H1 (cell line): ENCODE measurements around the gene NECAB3. TPM values are rescaled to one million over a fixed set of nuclear protein-coding genes. Genes with fewer than 3 reads are reported as not detected.
"Not testable (repeated sequence)": the region's sequence is repeated elsewhere in the genome, so short reads cannot be mapped to it uniquely, and the experiment has no call there.

Source experiments
- CTCF ChIA-PET: fragments of 300-600 bp; sonication (Branson Sonifier 250); formaldehyde crosslinking; loops from one replicate; lab custom pipeline; 2021; ENCODE audit not compliant: partially characterized antibody; lab: Charles Lee
- POLR2A ChIA-PET: fragments of 300-600 bp; sonication (Branson Sonifier 250); formaldehyde crosslinking; loops from one replicate; lab custom pipeline; 2021; ENCODE audit warnings: inconsistent platforms; ENCODE audit not compliant: partially characterized antibody; lab: Charles Lee
- DNase-seq, 2 experiments: peaks; one replicate each; pipeline versions ENCODE4 v3.0.0 to v3.0.0-alpha.2; 2010 to 2022; ENCODE audit warnings: low spot score in 2 of 2, low read depth in 1 of 2, mixed read lengths in 1 of 2
- FAIRE-seq: peaks from 2 replicates; lab custom pipeline; 2011; peaks lifted over from hg19 to GRCh38; lab: Jason Lieb, UNC
- H2AFZ ChIP-seq: 2 replicates; pipeline ENCODE4 v1.8.1; 2012; ENCODE audit warnings: low read length, inconsistent platforms
- H2AK5ac ChIP-seq: 2 replicates; pipeline ENCODE4 v1.6.1; 2013; ENCODE audit warnings: low read depth, low read length
- H2BK120ac ChIP-seq: replicated peaks from 2 replicates; pipeline ENCODE3; 2013; ENCODE audit warnings: low read depth, low read length, inconsistent platforms
- H2BK12ac ChIP-seq: 2 replicates; pipeline ENCODE4 v1.6.1; 2013; ENCODE audit warnings: low read depth, low read length
- H2BK15ac ChIP-seq: 2 replicates; pipeline ENCODE4 v1.6.1; 2013; ENCODE audit warnings: low read length
- H2BK20ac ChIP-seq: 2 replicates; pipeline ENCODE4 v1.6.1; 2013; ENCODE audit warnings: low read length
- H2BK5ac ChIP-seq: 2 replicates; pipeline ENCODE4 v1.6.1; 2013; ENCODE audit warnings: low read depth, low read length
- H3K14ac ChIP-seq: 2 replicates; pipeline ENCODE4 v1.6.1; 2013; ENCODE audit warnings: inconsistent platforms; ENCODE audit not compliant: insufficient read length
- H3K18ac ChIP-seq: 2 replicates; pipeline ENCODE4 v1.6.1; 2013; ENCODE audit warnings: low read length; ENCODE audit errors: extremely low read depth
- H3K23ac ChIP-seq: 2 replicates; pipeline ENCODE4 v1.6.1; 2013; ENCODE audit warnings: inconsistent platforms; ENCODE audit not compliant: insufficient read length
- H3K23me2 ChIP-seq: 2 replicates; pipeline ENCODE4 v1.6.1; 2013; ENCODE audit warnings: low read depth, low read length
- H3K27ac ChIP-seq: 2 replicates; pipeline ENCODE4 v1.6.1; 2011; ENCODE audit warnings: low read depth, low read length, inconsistent platforms
- H3K27me3 ChIP-seq, 4 experiments: replicated peaks in 1 of 4; 1 replicate in 1 of 4; 2 replicates in 3 of 4; pipeline versions ENCODE4 v1.6.1 to v1.8.1; 2011 to 2013; ENCODE audit warnings: low read length in 3 of 4, mild to moderate bottlenecking in 3 of 4, inconsistent platforms in 2 of 4, mixed read lengths in 2 of 4, moderate library complexity in 1 of 4; ENCODE audit not compliant: control insufficient read depth in 3 of 4, insufficient read depth in 3 of 4; ENCODE audit errors: extremely low read depth in 1 of 4
- H3K36me3 ChIP-seq, 4 experiments: 2 replicates each; pipeline versions ENCODE4 v1.6.1 to v1.8.1; 2011 to 2013; ENCODE audit warnings: mild to moderate bottlenecking in 4 of 4, low read length in 3 of 4, moderate library complexity in 2 of 4, control low read depth in 1 of 4, inconsistent platforms in 1 of 4; ENCODE audit not compliant: insufficient read depth in 4 of 4, control insufficient read depth in 2 of 4
- H3K4ac ChIP-seq: replicated peaks from 2 replicates; pipeline ENCODE3; 2013; ENCODE audit warnings: low read length, low read depth, mixed read lengths, inconsistent platforms; ENCODE audit not compliant: insufficient read length
- H3K4me1 ChIP-seq, 4 experiments: replicated peaks in 1 of 4; 1 replicate in 1 of 4; 2 replicates in 3 of 4; pipeline versions ENCODE4 v1.6.1 to v1.8.1; 2011 to 2013; ENCODE audit warnings: low read length in 3 of 4, inconsistent platforms in 2 of 4, mixed read lengths in 1 of 4; ENCODE audit not compliant: insufficient read depth in 4 of 4, control insufficient read depth in 3 of 4
- H3K4me2 ChIP-seq, 2 experiments: 2 replicates each; pipeline versions ENCODE4 v1.6.1 to v1.8.1; 2011 to 2013; ENCODE audit warnings: low read depth in 2 of 2, low read length in 2 of 2, control low read depth in 1 of 2, inconsistent platforms in 1 of 2, mild to moderate bottlenecking in 1 of 2; ENCODE audit not compliant: insufficient read depth in 1 of 2
- H3K4me3 ChIP-seq, 4 experiments: fragments of 200-600, 300-600 bp in 1 of 4; sonication (generic), shearing (Covaris generic), sonication (Bioruptor Twin) in 1 of 4; 2 replicates each; pipeline versions ENCODE4 v1.5.1 to v1.8.1; 2011 to 2016; ENCODE audit warnings: low read length in 4 of 4, low read depth in 3 of 4, control low read depth in 2 of 4, inconsistent platforms in 2 of 4, mild to moderate bottlenecking in 2 of 4, mixed read lengths in 1 of 4, moderate library complexity in 1 of 4; ENCODE audit not compliant: insufficient read depth in 2 of 4; ENCODE audit errors: extremely low read depth in 1 of 4
- H3K56ac ChIP-seq: replicated peaks from 2 replicates; pipeline ENCODE3; 2013; ENCODE audit warnings: low read depth, mild to moderate bottlenecking, mixed read lengths, low read length, inconsistent platforms; ENCODE audit not compliant: insufficient read length
- H3K79me1 ChIP-seq: 2 replicates; pipeline ENCODE4 v1.6.1; 2013; ENCODE audit warnings: low read depth, low read length, control low read depth
- H3K79me2 ChIP-seq, 2 experiments: 2 replicates each; pipeline versions ENCODE4 v1.6.1 to v1.8.1; 2012 to 2013; ENCODE audit warnings: low read length in 2 of 2, mild to moderate bottlenecking in 2 of 2, inconsistent platforms in 1 of 2; ENCODE audit not compliant: insufficient read depth in 2 of 2, control insufficient read depth in 1 of 2
- H3K9ac ChIP-seq, 4 experiments: replicated peaks in 1 of 4; 1 replicate in 1 of 4; 2 replicates in 3 of 4; pipeline versions ENCODE4 v1.6.1 to v1.8.1; 2011 to 2013; ENCODE audit warnings: low read depth in 3 of 4, low read length in 3 of 4, control low read depth in 2 of 4, mild to moderate bottlenecking in 2 of 4, moderate library complexity in 2 of 4, inconsistent platforms in 1 of 4; ENCODE audit errors: extremely low read depth in 1 of 4
- H3K9me3 ChIP-seq, 2 experiments: 2 replicates each; pipeline versions ENCODE4 v1.6.1 to v1.8.1; 2012 to 2013; ENCODE audit warnings: mild to moderate bottlenecking in 2 of 2, moderate library complexity in 2 of 2, control low read depth in 1 of 2, inconsistent platforms in 1 of 2, low read depth in 1 of 2, low read length in 1 of 2, mixed read lengths in 1 of 2; ENCODE audit not compliant: insufficient read depth in 2 of 2
- H4K20me1 ChIP-seq, 2 experiments: replicated peaks in 1 of 2; 2 replicates each; pipeline versions ENCODE3 to v1.8.1; 2011 to 2013; ENCODE audit warnings: inconsistent platforms in 2 of 2, low read length in 2 of 2, mild to moderate bottlenecking in 1 of 2; ENCODE audit not compliant: insufficient read depth in 2 of 2, control insufficient read depth in 1 of 2
- H4K5ac ChIP-seq: 2 replicates; pipeline ENCODE4 v1.6.1; 2013; ENCODE audit warnings: low read length, low read depth, mixed read lengths, inconsistent platforms; ENCODE audit not compliant: insufficient read length
- H4K8ac ChIP-seq: 2 replicates; pipeline ENCODE4 v1.8.0; 2013; ENCODE audit warnings: mild to moderate bottlenecking, moderate library complexity, low read length, inconsistent platforms; ENCODE audit not compliant: insufficient read depth; ENCODE audit errors: extremely low read depth
- H4K91ac ChIP-seq: replicated peaks from 2 replicates; pipeline ENCODE3; 2013; ENCODE audit warnings: low read length, mixed read lengths, inconsistent platforms; ENCODE audit not compliant: insufficient read length
- WGBS, 2 experiments: shearing (Covaris generic) in 1 of 2; methylation state at CpG; one replicate each; pipeline versions ENCODE4 v1.1.6 to v1.1.7; 2013 to 2015; ENCODE audit warnings: low lambda C conversion rate in 2 of 2, mixed read lengths in 2 of 2, inconsistent platforms in 1 of 2, low coverage in 1 of 2, missing lambda C conversion rate in 1 of 2; ENCODE audit not compliant: insufficient replicate concordance in 2 of 2, insufficient coverage in 1 of 2, insufficient read length in 1 of 2; ENCODE audit errors: extremely low coverage in 1 of 2, missing lambda C conversion rate in 1 of 2; 5-methylcytosine and 5-hydroxymethylcytosine counted together
- polyA plus RNA-seq, 7 experiments: library from polyadenylated mRNA; depleted of rRNA in 3 of 7; stranded (reverse) in 5 of 7; unstranded in 2 of 7; fragments of >200 nt in 5 of 7; fragments of 200-250 nt in 2 of 7; gene quantifications; 1 replicate in 5 of 7; 2 replicates in 1 of 7; 4 replicates in 1 of 7; pipeline versions ENCODE4 v1.2.1 to v1.2.3, GENCODE V29; 2011 to 2013; ENCODE audit warnings: missing spikeins in 2 of 7, mixed read lengths in 2 of 7
- total RNA-seq: library from RNA; stranded (reverse); fragmentation: NEBNext Ultra II Directional; extraction: Animal tissue kit (Norgen Biotek cat#: 25700); gene quantifications from 2 replicates; pipeline ENCODE4 v1.2.1, GENCODE V29; 2021

Gene NECAB3
- total and polyA plus RNA-seq, 2 of the 8 experiments (the other 6 are each of a cell fraction or from before 2014, with no cell fraction given): 20.5 to 46.2 TPM

DNA sequence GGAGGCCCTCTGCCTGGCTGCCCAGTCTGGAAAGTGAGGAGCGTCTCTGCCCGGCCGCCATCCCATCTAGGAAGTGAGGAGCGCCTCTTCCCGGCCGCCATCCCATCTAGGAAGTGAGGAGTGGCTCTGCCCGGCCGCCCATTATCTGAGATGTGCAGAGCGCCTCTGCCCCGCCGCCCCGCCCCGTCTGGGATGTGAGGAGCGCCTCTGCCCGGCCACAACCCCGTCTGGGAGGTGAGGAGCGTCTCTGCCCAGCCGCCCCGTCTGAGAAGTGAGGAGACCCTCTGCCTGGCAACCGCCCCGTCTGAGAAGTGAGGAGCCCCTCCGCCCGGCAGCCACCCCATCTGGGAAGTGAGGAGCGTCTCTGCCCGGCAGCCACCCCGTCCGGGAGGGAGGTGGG is 24.7 kb upstream of the NECAB3 start:
- H2AK5ac ChIP-seq, H2BK12ac ChIP-seq, H3K4ac ChIP-seq, H4K5ac ChIP-seq, H3K9ac ChIP-seq, H2AFZ ChIP-seq, H3K56ac ChIP-seq, H3K27me3 ChIP-seq, H3K4me2 ChIP-seq, H3K4me3 ChIP-seq, H4K20me1 ChIP-seq, H3K79me2 ChIP-seq, CTCF ChIA-PET, H3K4me1 ChIP-seq, DNase-seq, H3K79me1 ChIP-seq, FAIRE-seq, H2BK20ac ChIP-seq, H3K23ac ChIP-seq, H2BK15ac ChIP-seq, H3K23me2 ChIP-seq, H3K18ac ChIP-seq, H2BK120ac ChIP-seq, H3K27ac ChIP-seq, H3K36me3 ChIP-seq, H4K8ac ChIP-seq, H2BK5ac ChIP-seq, H3K14ac ChIP-seq, POLR2A ChIA-PET, H4K91ac ChIP-seq: not testable (repeated sequence)
- WGBS, 2 experiments: 88% methylated on average over 8 of the region's 27 CpGs; no CpG with 5 or more reads in 1 of the 2 experiments
- H3K9me3 ChIP-seq: peaks cover 5 to 29% of the 10 kb centered on the region in 2 experiments; a peak in 2 of 4 replicates
